GM19351 (cell line): ENCODE results near the gene OR52B6.
"Not testable (repeated sequence)": the region's sequence is repeated elsewhere in the genome, so short reads cannot be mapped to it uniquely, and the experiment has no call there.

Experiments
- ATAC-seq: cut with Tn5 transposase; IDR thresholded peaks from one replicate; pipeline ENCODE4 v1.9.1; 2021; ENCODE audit warnings: mild to moderate bottlenecking, moderate library complexity; ENCODE audit not compliant: unreplicated experiment

The OR52B6 gene, protein sequence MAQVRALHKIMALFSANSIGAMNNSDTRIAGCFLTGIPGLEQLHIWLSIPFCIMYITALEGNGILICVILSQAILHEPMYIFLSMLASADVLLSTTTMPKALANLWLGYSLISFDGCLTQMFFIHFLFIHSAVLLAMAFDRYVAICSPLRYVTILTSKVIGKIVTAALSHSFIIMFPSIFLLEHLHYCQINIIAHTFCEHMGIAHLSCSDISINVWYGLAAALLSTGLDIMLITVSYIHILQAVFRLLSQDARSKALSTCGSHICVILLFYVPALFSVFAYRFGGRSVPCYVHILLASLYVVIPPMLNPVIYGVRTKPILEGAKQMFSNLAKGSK

DNA sequence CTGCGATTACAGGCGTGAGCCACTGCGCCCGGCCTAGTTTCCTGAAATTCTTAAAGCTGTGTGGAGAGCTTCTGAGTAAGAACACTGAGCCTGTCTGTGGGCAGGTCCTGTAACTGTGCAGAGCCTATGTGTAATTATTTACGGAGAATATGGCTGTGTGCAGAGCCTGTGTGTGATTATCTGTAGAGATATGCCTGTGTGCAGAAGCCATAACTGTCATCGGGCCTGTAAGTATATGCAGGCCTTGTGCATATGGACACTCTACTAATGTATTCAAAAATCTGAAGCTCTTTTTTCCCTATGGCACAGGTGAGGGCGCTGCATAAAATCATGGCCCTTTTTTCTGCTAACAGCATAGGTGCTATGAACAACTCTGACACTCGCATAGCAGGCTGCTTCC lies at the start of gene OR52B6:
OR52B6 (plus strand) TSS at position 301 of the 400 bp plus-strand sequence; CDS start at position 301, 0 bp downstream.
- ATAC-seq: no peak

DNA sequence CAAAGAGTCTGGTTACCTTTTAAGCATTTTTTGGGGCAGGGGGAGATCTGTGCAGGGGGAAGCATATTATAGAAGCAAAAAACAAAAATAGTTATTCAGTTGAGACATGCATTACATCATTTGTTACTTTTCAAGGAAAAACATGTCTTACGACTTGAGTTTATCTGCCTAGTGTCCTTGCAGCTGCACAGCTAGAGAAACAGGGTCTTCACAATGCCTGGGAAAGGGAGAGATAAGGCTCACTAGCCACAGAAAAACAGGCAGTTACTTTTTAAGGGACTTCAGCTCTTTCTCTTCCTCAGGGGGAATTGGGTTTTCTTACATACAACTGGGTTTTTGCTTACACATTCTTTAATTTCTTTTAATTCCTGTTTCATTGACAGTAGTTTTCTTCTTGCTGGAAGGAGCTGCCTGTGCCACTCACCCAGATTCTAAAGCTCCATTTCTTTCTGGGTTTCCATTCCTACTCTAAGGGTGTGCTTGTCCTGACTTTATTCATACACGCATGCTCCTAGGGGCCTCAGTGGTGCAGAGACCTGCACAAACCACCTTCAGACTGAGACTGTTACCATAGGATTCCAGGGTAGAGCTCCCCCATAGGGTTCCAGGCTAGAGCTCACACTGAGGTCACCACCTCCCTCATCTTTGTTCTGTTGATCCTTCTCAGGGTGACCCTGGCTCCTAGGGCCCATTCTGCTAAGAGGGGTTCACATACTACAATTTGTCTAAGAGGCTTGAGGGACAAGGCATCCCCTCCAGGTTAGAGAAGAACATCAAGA lies 49.4 kb upstream of the OR52B6 start:
- no peak for ATAC-seq

DNA sequence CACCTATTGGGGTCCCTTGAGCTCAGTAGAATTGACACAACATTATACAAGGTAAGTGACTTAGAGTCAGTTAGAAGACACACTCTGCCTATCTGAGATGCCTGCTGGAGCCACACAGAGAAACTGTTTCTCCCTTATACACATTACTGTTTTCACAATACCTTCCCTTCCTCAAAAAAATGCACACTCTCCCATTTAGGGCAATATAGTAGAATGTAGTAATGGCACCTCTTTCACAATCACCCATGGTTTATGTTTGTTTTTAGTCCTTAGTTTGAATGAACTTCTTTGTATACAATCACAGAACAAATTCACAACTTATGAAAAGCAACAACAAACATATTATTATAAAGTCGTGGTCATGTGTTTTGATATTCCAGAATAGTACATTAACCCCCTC lies 46.6 kb upstream of the OR52B6 start:
- ATAC-seq: no peak

DNA sequence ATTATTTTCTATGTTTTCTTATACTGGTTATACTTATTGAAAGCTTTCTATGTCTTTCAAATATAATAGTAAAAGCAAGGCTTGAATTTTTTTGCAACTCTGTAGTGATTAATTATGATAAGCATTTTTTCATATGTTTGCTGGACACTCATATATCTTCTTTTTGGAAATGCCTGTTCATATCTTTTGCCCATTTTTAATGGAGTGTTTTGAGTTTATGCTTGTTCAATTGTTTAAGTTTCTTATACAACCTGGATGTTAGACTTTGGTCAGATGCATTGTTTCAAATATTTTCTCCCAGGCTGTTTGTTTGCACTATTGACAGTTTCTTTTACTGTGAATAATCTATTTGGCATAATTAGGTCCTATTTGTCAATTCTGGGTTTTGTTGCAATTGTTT lies 44.2 kb upstream of the OR52B6 start:
- ATAC-seq: no peak

DNA sequence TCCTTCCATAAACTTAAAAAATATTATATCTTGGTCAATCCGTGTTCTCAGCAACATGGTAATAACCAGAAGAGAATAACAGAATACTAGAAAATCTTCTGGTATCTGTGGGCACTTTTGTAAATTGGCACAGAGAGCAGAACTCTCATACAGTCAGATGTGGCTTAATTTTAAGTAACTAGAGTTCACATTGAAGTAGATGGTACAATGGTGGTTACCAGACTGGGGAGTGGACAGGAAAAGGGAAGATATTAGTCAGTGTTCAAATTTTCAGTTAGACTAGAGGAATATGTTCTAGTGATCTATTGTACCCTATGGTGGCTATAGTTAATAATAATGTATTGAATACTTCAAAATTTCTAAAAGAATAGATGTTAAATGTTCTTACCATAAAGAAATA lies 39.2 kb upstream of the OR52B6 start:
- no peak for ATAC-seq

DNA sequence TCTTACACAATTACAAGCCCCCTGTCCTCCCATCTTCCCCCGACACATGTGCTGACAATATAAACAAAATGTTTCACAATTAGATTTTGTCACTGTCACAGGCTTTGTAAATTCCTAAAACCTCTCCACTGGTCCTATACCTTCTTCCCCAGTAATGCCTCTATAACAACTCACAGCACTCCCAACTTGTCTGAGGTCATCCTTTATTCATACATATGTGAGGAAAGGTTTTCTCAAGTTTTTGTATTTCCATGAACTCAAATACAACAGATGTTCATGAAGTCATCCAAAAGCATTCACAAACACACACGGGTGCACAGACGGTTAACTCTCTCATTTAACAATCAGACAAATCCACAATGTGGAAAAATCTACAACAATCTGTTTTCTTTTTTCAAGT lies 34.2 kb upstream of the OR52B6 start:
- no peak for ATAC-seq

DNA sequence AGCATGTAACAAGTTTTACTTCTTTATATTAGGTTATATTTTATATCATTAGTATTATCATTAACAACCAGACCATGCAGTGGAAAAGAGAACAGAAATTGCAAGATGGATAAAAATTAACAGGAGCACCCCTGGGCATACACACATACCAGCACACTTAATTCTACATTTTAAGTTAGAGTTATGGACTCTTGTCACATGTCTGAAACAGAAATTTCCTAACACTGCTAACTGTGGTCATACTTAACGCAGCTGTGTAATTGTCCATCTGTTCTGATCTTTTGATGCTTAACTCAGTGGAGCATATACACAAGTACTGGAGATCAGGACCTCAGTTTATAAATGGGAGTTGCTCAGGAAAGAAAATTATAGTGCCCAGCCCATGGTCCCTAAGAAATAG lies 32.7 kb upstream of the OR52B6 start:
- ATAC-seq: no peak

DNA sequence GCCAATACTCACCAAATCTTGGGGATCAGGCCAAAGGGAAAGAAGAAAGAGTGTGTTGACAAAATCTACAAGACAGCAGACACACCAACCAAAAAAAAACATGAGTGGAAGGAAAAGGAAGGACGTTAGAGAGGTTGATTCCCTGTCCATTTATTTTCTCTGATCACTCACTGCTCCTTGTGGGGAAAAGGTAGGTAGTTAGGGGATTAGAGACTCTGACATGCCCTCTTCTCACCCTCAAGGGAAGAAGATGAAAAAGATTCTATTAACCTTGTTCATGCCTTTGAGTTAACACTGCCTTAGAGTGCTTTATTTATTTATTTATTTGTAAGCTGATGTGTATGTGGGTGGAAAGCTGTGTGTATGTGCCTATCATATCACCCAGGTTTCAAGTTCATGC lies 32.2 kb upstream of the OR52B6 start, which contains the start of gene OR52H1:
OR52H1 (minus strand) TSS at position 101 of the 400 bp plus-strand sequence. CDS start 3,035 bp downstream, outside the sequence.
- ATAC-seq: no peak

DNA sequence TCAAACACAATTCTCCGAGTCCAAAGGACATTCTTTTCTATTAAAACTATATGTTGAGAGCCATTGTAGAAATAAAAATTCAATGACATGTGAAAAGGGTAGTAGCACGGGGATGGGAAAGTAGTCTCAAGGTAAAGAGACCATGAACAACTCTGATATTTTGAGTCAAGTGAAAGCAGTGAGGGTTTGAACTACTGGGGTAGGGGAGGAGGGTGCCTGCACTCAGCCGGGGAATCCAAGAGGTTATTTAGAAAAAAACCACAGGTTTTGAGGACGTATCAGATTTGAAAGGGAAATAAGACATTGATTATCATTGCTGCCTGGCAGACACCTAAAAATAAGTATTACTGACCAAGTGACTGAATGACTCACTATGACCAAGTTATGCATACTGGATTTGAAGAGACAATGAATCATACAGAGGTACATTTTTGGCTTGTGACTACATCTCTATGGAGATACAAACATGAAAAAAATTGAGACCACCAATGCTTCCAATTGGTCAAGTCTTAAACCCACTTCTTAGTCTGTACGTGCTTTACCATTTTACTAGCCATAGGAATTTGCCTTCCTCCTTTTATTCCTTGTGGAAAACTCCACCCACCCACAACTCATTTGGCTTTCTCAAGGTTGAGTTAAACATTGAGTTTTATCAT lies 30.1 kb upstream of the OR52B6 start:
- peak; percentile 77 for ATAC-seq

DNA sequence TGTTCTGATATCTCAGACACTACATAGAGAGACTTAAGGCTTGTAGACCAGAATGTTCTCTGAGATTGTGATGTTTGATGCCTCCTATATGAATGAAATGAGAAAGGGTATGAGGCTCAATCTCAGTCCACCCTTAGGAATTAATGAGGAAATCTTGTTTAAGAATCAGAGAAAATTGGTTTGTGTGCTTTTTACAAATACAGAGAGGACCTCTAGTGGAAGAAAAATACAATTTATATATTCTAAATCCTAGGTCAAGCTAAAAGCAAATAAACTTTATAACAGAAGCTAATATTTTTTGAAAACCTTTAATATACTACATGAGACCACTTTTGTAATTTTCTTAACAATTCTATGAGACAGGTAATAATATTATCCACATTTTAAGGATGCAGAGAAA lies 27.3 kb upstream of the OR52B6 start:
- ATAC-seq: no peak

DNA sequence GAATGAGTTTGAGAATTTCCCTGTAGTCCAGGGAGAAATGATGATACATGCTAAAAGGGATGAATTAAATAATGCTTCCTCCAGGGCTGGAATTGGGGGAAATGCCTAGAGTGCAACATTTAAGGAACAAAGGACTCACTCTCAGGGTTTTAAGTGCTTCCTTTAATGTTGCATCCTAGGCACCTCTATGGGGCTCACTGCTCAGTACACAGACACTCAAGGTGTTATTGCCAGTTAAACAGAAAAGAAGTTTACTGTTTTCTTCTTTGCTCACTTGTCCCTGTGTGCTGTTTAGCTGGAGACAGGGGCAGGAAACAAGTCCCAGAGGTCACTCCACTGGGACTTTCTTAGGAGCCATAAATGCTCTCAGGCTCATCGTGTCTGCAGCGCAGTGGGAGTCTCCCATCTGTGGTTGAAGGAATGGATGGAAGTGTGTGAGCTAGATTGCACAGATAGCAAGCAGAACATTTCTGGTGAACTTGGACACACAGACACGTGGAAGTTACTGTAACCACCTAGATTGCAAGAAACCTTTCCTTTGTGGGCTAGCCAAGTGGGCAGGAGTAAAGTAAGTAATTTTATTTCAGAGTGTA lies 24.0 kb upstream of the OR52B6 start:
- no peak for ATAC-seq

DNA sequence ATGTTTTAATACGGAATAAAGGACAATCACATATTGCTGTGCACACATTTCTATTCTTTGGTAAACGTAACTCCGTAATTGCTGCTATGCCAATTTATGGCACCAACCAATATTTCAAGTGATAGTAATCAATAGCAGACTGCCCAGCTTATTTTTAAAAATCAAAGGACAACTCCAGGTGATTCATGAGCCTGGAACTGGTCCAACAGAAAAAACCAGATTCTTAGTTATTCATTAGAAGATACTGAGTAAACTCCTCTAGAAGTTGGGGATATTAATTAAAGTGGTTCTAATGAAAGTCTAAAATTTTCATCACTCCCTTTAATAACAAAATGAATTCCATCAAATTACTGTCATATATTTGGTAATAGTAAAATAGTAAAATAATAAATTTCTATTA lies 22.9 kb upstream of the OR52B6 start:
- ATAC-seq: no peak

DNA sequence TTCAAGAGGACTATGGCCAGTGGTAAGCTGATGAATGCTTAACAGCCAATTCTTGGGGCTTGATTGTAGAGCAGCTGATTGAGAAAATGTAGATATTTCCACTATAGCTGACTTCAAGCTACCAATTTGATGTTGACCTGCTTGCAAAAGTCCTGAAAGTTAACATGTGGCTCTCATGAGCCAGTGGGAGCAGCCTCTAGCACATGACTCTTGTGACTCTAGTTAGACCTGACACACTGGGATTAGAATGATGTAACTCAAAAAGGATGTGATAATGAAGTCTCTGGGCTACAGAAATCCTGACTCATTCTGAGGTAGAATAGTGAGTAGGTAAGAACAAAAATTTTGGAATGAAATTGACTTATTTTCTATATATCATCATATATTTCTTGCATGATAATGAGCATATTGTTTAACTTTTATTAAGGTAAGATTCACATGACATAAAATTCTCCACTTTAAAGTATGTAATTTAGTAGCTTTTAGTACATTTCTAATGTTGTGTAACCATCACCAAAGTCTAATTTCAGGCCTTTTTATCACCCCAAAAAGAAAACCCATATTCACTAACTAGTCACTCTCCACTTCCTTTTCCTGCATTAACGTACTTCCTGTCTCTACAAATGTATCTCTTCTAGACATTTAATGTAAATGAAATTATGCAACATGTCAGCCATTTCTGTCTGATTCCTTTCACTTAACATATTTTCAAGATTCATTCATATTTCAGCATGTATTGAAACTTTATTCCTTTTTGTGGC lies 16.2 kb upstream of the OR52B6 start:
- ATAC-seq: no peak

DNA sequence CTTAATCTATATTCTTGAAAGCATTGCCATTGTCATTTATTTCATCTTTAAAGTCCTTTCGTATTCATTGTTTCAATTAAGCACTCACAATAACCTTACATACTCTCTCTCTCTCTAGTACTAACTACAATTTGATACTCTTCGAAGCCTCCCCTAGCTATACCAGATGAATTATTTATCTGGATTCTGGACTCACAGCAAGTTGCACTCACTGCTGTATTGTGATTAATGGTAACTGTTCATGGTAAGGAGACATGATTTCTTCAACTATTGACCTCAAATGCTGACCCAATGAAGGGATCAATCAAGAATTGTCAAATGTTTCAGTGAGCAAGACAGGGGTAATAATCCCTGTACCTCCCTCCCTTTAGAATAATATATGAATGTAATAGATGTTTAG lies 6.0 kb upstream of the OR52B6 start:
- ATAC-seq: no peak

DNA sequence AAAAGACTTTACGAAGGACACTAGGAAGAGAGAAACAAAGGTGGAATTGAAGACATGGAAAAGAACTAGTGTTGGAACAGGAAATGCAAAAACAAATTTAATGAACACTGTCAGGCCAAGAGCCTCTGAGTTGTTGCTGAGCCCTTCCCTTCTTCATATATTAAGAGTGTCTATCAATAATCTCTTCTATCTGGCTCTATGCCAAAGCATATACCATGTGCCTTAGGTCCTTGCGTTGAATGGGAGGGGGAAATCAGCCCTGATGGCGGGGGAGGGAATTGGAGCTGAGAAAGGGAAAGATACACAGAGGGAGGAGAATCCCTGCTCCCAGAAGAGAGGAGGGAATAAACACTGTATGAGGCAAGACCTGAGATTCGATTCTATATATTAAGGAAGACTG lies 5.5 kb upstream of the OR52B6 start:
- no peak for ATAC-seq

DNA sequence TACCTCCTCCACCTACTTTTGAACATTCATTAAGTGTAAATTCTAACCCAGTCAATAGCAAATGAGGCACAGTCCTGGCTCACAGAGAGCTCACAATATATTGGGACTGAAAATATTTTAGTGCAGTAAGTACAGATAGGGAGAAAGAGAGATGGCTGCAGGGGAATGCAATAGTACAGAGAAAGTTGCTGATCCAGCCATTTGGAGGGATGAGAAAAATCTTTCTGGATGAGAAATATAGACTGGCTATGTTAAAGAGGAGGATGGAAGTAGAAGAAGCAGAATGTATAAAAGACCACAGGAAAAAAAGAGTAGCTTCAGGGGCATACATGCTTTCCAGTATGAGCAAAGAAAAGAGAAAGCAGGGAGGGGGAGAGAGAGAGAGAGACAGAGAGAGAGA lies 3.6 kb upstream of the OR52B6 start:
- ATAC-seq: no peak

DNA sequence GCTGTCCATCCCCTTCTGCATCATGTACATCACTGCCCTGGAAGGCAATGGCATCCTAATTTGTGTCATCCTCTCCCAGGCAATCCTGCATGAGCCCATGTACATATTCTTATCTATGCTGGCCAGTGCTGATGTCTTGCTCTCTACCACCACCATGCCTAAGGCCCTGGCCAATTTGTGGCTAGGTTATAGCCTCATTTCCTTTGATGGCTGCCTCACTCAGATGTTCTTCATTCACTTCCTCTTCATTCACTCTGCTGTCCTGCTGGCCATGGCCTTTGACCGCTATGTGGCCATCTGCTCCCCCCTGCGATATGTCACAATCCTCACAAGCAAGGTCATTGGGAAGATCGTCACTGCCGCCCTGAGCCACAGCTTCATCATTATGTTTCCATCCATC lies 337 bp downstream of the OR52B6 start:
- no peak for ATAC-seq

DNA sequence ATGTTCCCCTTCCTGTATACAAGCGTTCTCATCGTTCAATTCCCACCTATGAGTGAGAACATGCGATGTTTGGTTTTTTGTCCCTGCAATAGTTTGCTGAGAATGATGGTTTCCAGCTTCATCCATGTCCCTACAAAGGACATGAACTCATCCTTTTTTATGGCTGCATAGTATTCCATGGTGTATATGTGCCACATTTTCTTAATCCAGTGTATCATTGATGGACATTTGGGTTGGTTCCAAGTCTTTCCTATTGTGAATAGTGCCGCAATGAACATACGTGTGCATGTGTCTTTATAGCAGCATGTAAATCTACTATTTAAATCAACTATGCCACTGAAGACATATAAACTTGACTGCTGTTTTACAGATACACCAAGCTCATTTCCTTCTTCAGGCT lies 3.8 kb downstream of the OR52B6 start:
- not testable (repeated sequence) for ATAC-seq

DNA sequence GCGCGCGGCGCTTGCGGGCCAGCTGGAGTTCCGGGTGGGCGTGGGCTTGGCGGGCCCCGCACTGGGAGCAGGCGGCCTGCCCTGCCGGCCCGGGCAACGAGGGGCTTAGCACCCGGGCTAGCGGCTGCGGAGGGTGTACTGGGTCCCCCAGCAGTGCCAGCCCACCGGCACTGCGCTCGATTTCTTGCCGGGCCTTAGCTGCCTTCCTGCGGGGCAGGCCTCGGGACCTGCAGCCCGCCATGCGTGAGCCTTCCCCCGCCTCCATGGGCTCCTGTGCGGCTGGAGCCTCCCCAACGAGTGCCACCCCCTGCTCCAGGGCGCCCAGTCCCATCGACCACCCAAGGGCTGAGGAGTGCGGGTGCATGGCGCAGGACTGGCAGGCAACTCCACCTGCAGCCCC lies 9.2 kb downstream of the OR52B6 start:
- not testable (repeated sequence) for ATAC-seq

DNA sequence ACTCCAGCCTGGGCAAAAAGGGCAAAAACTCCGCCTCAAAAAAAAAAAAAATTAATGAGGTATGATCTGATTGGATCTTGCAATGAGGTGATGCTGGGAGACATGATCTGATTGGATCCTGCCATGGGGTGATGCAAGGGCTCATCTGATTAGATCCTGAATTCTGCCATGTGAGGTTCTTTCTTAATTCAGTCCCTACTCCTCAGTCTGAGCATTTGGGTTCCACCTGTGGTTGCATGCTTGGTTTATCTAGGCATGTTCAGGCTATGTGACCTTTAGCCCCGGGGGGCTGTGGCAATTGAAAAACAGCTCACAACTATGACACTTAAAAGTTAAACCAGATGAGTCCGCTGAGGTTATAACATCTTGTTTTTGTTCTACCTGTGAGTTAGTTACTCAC lies 10.9 kb downstream of the OR52B6 start:
- no peak for ATAC-seq

DNA sequence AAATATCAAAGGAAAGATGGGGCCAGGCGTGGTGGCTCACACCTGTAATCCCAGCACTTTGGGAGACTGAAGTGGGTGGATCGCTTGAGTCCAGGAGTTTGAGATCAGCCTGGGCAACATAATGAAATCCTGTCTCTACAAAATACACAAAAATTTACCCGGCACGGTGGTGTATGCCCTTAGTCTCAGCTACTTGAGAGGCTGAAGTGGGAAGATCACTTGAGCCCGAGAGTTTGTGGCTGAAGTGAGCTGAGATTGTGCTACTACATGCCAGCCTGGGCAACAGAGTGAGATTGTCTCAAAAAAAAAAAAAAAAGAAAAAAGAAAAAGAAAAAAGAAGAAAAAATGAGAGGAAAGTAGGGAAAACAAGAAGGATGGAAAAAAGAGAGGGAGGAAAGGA lies 11.9 kb downstream of the OR52B6 start:
- no peak for ATAC-seq
